Astrocyte (in vitro differentiated cells and primary cell): Measurements from ENCODE around the gene COG5. TPM values are rescaled to one million over a fixed set of nuclear protein-coding genes. Genes with fewer than 3 reads are reported as not detected.
A peak's percentile ranks its signal among the peaks of the same experiment; 100 is the strongest.

Experiments used
- DNase-seq: peaks from one replicate; pipeline ENCODE4 v3.0.0-alpha.2; 2010; ENCODE audit warnings: low read depth
- FAIRE-seq: peaks from 2 replicates; lab custom pipeline; 2011; peaks lifted over from hg19 to GRCh38; lab: Jason Lieb, UNC
- H2AFZ ChIP-seq: 2 replicates; pipeline ENCODE4 v1.6.0; 2012; ENCODE audit warnings: low read depth, low read length, inconsistent platforms
- H3K27ac ChIP-seq: 2 replicates; pipeline ENCODE4 v1.5.1; 2011; ENCODE audit warnings: low read depth, low read length, inconsistent platforms
- H3K27me3 ChIP-seq: 2 replicates; pipeline ENCODE4 v1.6.0; 2011; ENCODE audit warnings: low read length, inconsistent platforms; ENCODE audit not compliant: insufficient read depth
- H3K36me3 ChIP-seq: 2 replicates; pipeline ENCODE4 v1.5.1; 2011; ENCODE audit warnings: low read length, inconsistent platforms; ENCODE audit not compliant: insufficient read depth
- H3K4me1 ChIP-seq: 2 replicates; pipeline ENCODE4 v1.5.1; 2011; ENCODE audit warnings: low read length, inconsistent platforms; ENCODE audit not compliant: insufficient read depth
- H3K4me2 ChIP-seq: 2 replicates; pipeline ENCODE4 v1.6.0; 2012; ENCODE audit warnings: low read length, inconsistent platforms
- H3K4me3 ChIP-seq: 2 replicates; pipeline ENCODE4 v1.5.1; 2011; ENCODE audit warnings: low read depth, mild to moderate bottlenecking, low read length, inconsistent platforms; ENCODE audit not compliant: insufficient read depth
- H3K79me2 ChIP-seq: 2 replicates; pipeline ENCODE4 v1.6.0; 2012; ENCODE audit warnings: mild to moderate bottlenecking, low read length, inconsistent platforms; ENCODE audit not compliant: insufficient read depth
- H3K9ac ChIP-seq: 2 replicates; pipeline ENCODE4 v1.6.0; 2012; ENCODE audit warnings: mild to moderate bottlenecking, low read length, inconsistent platforms
- H3K9me3 ChIP-seq: 2 replicates; pipeline ENCODE4 v1.5.1; 2012; ENCODE audit warnings: low read depth, mild to moderate bottlenecking, low read length, inconsistent platforms; ENCODE audit not compliant: insufficient read depth
- H4K20me1 ChIP-seq: 2 replicates; pipeline ENCODE4 v1.6.0; 2012; ENCODE audit warnings: low read length, inconsistent platforms; ENCODE audit not compliant: insufficient read depth
- H3K27ac Mint-ChIP-seq: one replicate; pipeline ENCODE4 v1.8.0; 2021; ENCODE audit warnings: mild to moderate bottlenecking, mixed read lengths; ENCODE audit not compliant: unreplicated experiment
- H3K27me3 Mint-ChIP-seq: one replicate; pipeline ENCODE4 v1.8.0; 2021; ENCODE audit warnings: low read depth, mixed read lengths; ENCODE audit not compliant: unreplicated experiment
- H3K36me3 Mint-ChIP-seq: one replicate; pipeline ENCODE4 v1.8.0; 2021; ENCODE audit warnings: low read depth, mixed read lengths; ENCODE audit not compliant: unreplicated experiment
- H3K4me1 Mint-ChIP-seq: one replicate; pipeline ENCODE4 v1.8.0; 2021; ENCODE audit warnings: low read depth, mixed read lengths; ENCODE audit not compliant: unreplicated experiment
- H3K4me3 Mint-ChIP-seq: one replicate; pipeline ENCODE4 v1.8.0; 2021; ENCODE audit warnings: mild to moderate bottlenecking, moderate library complexity, mixed read lengths; ENCODE audit not compliant: unreplicated experiment
- H3K9me3 Mint-ChIP-seq: one replicate; pipeline ENCODE4 v1.8.0; 2021; ENCODE audit warnings: mild to moderate bottlenecking, mixed read lengths; ENCODE audit not compliant: unreplicated experiment
- EZH2 ChIP-seq: IDR thresholded peaks from 2 replicates; pipeline ENCODE4 v1.6.1; 2012; ENCODE audit warnings: mild to moderate bottlenecking, low read length, inconsistent platforms; ENCODE audit not compliant: insufficient read depth
- total RNA-seq: library from RNA; stranded (reverse); gene quantifications from 2 replicates; pipeline ENCODE4 v1.2.1, GENCODE V29; 2021
- TF ChIP-seq, protein P1 (sequence below): IDR thresholded peaks from 2 replicates; pipeline ENCODE4 v1.5.1; 2011; ENCODE audit warnings: low read depth, mild to moderate bottlenecking, inconsistent platforms, low read length, moderate library complexity; ENCODE audit not compliant: insufficient read depth

COG5 gene
- total RNA-seq, 1 donor from 2014 or later, result 57.1 TPM

DNA sequence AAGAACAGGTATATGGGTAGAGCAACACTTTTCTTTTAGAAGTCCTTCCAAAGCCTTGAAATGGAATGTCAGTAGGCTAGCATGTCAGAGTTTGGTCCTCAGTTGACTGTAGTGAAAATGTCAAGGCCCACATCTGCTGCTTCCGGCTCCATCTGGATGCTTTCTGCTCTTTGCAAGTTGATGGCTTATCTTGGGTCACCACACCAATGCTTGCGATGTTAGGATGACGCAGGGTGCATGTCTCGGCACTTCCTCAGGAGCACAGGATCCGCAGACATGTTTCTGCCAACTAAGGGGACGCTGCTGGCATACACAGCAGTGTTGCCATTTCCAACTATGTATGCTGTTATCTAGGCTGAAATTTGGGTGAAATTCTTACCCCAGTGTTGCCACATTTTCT, 408.9 kb downstream of the COG5 start:
- no peak for TF ChIP-seq EZH2
- TF ChIP-seq, protein P1, sequence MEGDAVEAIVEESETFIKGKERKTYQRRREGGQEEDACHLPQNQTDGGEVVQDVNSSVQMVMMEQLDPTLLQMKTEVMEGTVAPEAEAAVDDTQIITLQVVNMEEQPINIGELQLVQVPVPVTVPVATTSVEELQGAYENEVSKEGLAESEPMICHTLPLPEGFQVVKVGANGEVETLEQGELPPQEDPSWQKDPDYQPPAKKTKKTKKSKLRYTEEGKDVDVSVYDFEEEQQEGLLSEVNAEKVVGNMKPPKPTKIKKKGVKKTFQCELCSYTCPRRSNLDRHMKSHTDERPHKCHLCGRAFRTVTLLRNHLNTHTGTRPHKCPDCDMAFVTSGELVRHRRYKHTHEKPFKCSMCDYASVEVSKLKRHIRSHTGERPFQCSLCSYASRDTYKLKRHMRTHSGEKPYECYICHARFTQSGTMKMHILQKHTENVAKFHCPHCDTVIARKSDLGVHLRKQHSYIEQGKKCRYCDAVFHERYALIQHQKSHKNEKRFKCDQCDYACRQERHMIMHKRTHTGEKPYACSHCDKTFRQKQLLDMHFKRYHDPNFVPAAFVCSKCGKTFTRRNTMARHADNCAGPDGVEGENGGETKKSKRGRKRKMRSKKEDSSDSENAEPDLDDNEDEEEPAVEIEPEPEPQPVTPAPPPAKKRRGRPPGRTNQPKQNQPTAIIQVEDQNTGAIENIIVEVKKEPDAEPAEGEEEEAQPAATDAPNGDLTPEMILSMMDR, result no peak
- no peak overlapping the region for H3K4me3 Mint-ChIP-seq
- no peaks in the 10 kb centered on the region for H3K27me3 Mint-ChIP-seq
- Histone ChIP-seq H3K27ac (no peak overlapping the region), H3K79me2 (no peaks in the 10 kb centered on the region), H3K9me3 (no peaks in the 10 kb centered on the region), H2AFZ (no peak overlapping the region), H3K9ac (no peak overlapping the region), H3K4me3 (no peak overlapping the region), H4K20me1 (no peaks in the 10 kb centered on the region), H3K36me3 (no peaks in the 10 kb centered on the region), H3K4me1 (peaks cover 8% of the 10 kb centered on the region), H3K27me3 (no peaks in the 10 kb centered on the region), H3K4me2 (no peak overlapping the region)
- no peaks in the 10 kb centered on the region for H3K36me3 Mint-ChIP-seq
- peaks cover 6% of the 10 kb centered on the region for H3K4me1 Mint-ChIP-seq
- FAIRE-seq (no peak), DNase-seq (no peak)
- H3K9me3 Mint-ChIP-seq, result no peaks in the 10 kb centered on the region
- no peak overlapping the region for H3K27ac Mint-ChIP-seq

DNA sequence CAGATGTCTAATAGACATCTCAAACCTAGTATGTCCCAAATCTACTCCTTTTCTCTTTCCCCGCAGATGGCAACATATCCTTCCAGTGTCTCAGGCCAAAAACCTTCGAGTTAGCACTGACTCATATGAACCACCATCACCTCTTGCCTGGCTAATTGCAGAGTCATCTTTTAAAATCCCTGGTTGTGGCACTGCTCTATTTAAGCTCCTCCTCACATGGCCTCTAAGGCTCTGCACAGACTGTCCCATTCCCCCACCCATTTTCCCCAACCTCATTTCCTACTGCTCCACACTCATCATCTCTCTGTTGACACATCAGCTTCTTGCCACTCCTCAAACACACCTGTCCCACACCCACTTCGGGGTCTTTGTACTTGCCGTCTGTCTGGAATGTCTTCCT, 411.7 kb downstream of the COG5 start:
- Histone ChIP-seq H3K4me3 (no peak overlapping the region), H3K27ac (no peak overlapping the region), H3K79me2 (no peaks in the 10 kb centered on the region), H3K27me3 (no peaks in the 10 kb centered on the region), H2AFZ (no peak overlapping the region), H3K36me3 (no peaks in the 10 kb centered on the region), H3K4me1 (peaks cover 8% of the 10 kb centered on the region), H3K9ac (no peak overlapping the region), H3K9me3 (no peaks in the 10 kb centered on the region), H3K4me2 (peak overlapping the region; percentile 10), H4K20me1 (no peaks in the 10 kb centered on the region)
- peak overlapping the region; percentile 8 for H3K27ac Mint-ChIP-seq
- peak; percentile 54 for DNase-seq
- no peak overlapping the region for H3K4me3 Mint-ChIP-seq
- no peak for TF ChIP-seq EZH2
- TF ChIP-seq, protein P1, result no peak
- H3K4me1 Mint-ChIP-seq, result peaks cover 10% of the 10 kb centered on the region
- no peak for FAIRE-seq
- H3K9me3 Mint-ChIP-seq, result no peaks in the 10 kb centered on the region
- H3K36me3 Mint-ChIP-seq, result no peaks in the 10 kb centered on the region
- H3K27me3 Mint-ChIP-seq, result no peaks in the 10 kb centered on the region

Other genes starting within 250 kb of the COG5 start
- gene GPR22, start 93.9 kb downstream of the COG5 start, total RNA-seq, result not detected in 2 replicates
- 6.3 and 6.7 TPM in 2 replicates for gene DUS4L, start 51 bp upstream of the COG5 start, total RNA-seq
- 48.0 and 54.9 TPM in 2 replicates for gene BCAP29, start 16.3 kb upstream of the COG5 start, total RNA-seq
- gene SLC26A4, start 96.9 kb upstream of the COG5 start, total RNA-seq, result 0.57 and 0.91 TPM in 2 replicates
- 27.3 and 28.3 TPM in 2 replicates for gene CBLL1, start 180.2 kb upstream of the COG5 start, total RNA-seq
- gene SLC26A3, start 239.3 kb upstream of the COG5 start, total RNA-seq, result not detected in 2 replicates